A549 (cell line): Measurements from ENCODE around the gene PPP3CA.

Experiments
- HDAC2 ChIP-seq: fragments of 200-600 bp; sonication (generic); IDR thresholded peaks from 2 replicates; pipeline ENCODE4 v1.6.1; 2016
- PHF8 ChIP-seq: fragments of 200-600 bp; sonication (generic); IDR thresholded peaks from 2 replicates; pipeline ENCODE4 v1.6.1; 2016; ENCODE audit warnings: low read depth, mild to moderate bottlenecking, antibody characterized with exemption, moderate library complexity, borderline replicate concordance
- POLR2A ChIP-seq: IDR thresholded peaks from 2 replicates; pipeline ENCODE4 v1.6.1; 2012; ENCODE audit warnings: mild to moderate bottlenecking, low read length
- TF ChIP-seq, protein P1 (sequence below): fragments of 450-650 bp; IDR thresholded peaks from 2 replicates; pipeline ENCODE4 v1.6.1; 2014; ENCODE audit warnings: antibody characterized with exemption

DNA sequence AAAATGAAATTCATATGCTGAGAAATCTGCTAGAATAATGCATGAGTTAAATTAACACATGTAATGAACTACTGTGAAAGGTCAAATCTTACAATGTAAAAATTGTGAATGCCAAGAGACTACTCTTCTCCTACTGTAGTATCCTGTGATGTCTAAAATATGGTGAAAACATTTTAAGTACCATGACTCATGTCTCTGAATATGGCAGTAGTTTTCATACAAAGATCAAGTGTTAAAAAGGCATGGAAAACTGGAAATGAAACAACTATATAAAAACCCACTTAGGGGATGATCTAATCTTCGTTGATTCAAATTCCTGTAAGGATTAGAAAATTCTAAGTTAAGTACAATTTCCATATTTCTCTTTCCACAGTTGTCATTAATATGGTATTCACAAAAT, 221.3 kb downstream of the PPP3CA start:
- TF ChIP-seq, protein P1, sequence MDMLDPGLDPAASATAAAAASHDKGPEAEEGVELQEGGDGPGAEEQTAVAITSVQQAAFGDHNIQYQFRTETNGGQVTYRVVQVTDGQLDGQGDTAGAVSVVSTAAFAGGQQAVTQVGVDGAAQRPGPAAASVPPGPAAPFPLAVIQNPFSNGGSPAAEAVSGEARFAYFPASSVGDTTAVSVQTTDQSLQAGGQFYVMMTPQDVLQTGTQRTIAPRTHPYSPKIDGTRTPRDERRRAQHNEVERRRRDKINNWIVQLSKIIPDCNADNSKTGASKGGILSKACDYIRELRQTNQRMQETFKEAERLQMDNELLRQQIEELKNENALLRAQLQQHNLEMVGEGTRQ = no peak
- TF ChIP-seq PHF8 (no peak), HDAC2 (no peak), POLR2A (no peak)
